IMR-90 (cell line): ENCODE measurements around the gene POM121. TPM values are rescaled to one million over a fixed set of nuclear protein-coding genes. Genes with fewer than 3 reads are reported as not detected.
"Not testable (repeated sequence)": the region's sequence is repeated elsewhere in the genome, so short reads cannot be mapped to it uniquely, and the experiment has no call there.

Experiments
- ATAC-seq: fragments of 200-7000 bp; cut with Tn5 transposase; 2 replicates; pipeline ENCODE4 v1.9.1; 2020; ENCODE audit warnings: low read depth, mild to moderate bottlenecking, moderate library complexity
- BruUV-seq: library from RNA; stranded (reverse); fragments of 400-500 nt; replicated peaks from 2 replicates; lab custom pipeline; 2021; lab: Mats Ljungman, UMichigan
- CTCF ChIA-PET: fragments of 300-600 bp; formaldehyde crosslinking; extraction: SDS; loops from one replicate; lab custom pipeline; 2021; ENCODE audit warnings: antibody characterized with exemption; lab: Yijun Ruan, JAX
- POLR2A ChIA-PET: fragments of 300-600 bp; sonication (Branson Sonifier 250); formaldehyde crosslinking; loops from one replicate; lab custom pipeline; 2022; ENCODE audit warnings: antibody characterized with exemption; ENCODE audit not compliant: unreplicated experiment; lab: Charles Lee
- DNase-seq: peaks from one replicate; pipeline ENCODE4 v3.0.0; 2013
- H2AFZ ChIP-seq: replicated peaks from 2 replicates; pipeline ENCODE3; 2013; ENCODE audit warnings: low read length, mild to moderate bottlenecking; ENCODE audit not compliant: poor library complexity
- H2AK5ac ChIP-seq: 2 replicates; pipeline ENCODE4 v1.6.1; 2013; ENCODE audit warnings: low read depth, low read length, inconsistent platforms
- H2AK9ac ChIP-seq: replicated peaks from 2 replicates; pipeline ENCODE3; 2013; ENCODE audit warnings: mild to moderate bottlenecking, low read depth, low read length, moderate library complexity; ENCODE audit not compliant: poor library complexity
- H2BK120ac ChIP-seq: 2 replicates; pipeline ENCODE4 v1.6.1; 2013; ENCODE audit warnings: low read depth, low read length, inconsistent platforms
- H2BK15ac ChIP-seq: 3 replicates; pipeline ENCODE4 v1.6.1; 2013; ENCODE audit warnings: low read depth, low read length, inconsistent platforms
- H2BK20ac ChIP-seq: 2 replicates; pipeline ENCODE4 v1.6.1; 2013; ENCODE audit warnings: low read depth, mild to moderate bottlenecking, inconsistent platforms, low read length, moderate library complexity
- H2BK5ac ChIP-seq: 2 replicates; pipeline ENCODE4 v1.6.1; 2013; ENCODE audit warnings: mild to moderate bottlenecking, low read depth, low read length, inconsistent platforms; ENCODE audit not compliant: poor library complexity, severe bottlenecking
- H3K14ac ChIP-seq: replicated peaks from 2 replicates; pipeline ENCODE4 v1.6.1; 2013; ENCODE audit warnings: low read depth, low read length, inconsistent platforms
- H3K18ac ChIP-seq: 2 replicates; pipeline ENCODE4 v1.6.1; 2013; ENCODE audit warnings: low read depth, low read length, control low read depth
- H3K23ac ChIP-seq: 2 replicates; pipeline ENCODE4 v1.6.1; 2013; ENCODE audit warnings: low read depth, low read length, inconsistent platforms
- H3K27ac ChIP-seq: 2 replicates; pipeline ENCODE4 v1.5.1; 2013; ENCODE audit warnings: mild to moderate bottlenecking, control low read depth, low read length; ENCODE audit not compliant: insufficient read depth
- H3K27me3 ChIP-seq: 2 replicates; pipeline ENCODE4 v1.6.1; 2013; ENCODE audit warnings: low read length; ENCODE audit not compliant: control insufficient read depth, insufficient read depth
- H3K36me3 ChIP-seq: 2 replicates; pipeline ENCODE4 v1.6.1; 2013; ENCODE audit warnings: low read length, mixed read lengths; ENCODE audit not compliant: control insufficient read depth, insufficient read depth
- H3K4ac ChIP-seq: 2 replicates; pipeline ENCODE4 v1.6.1; 2013; ENCODE audit warnings: low read depth, low read length, inconsistent platforms
- H3K4me1 ChIP-seq: 2 replicates; pipeline ENCODE4 v1.6.1; 2013; ENCODE audit warnings: low read length, mixed read lengths; ENCODE audit not compliant: control insufficient read depth, insufficient read depth
- H3K4me2 ChIP-seq: 2 replicates; pipeline ENCODE4 v1.6.1; 2013; ENCODE audit warnings: low read depth, mild to moderate bottlenecking, control low read depth, low read length, moderate library complexity
- H3K4me3 ChIP-seq: 2 replicates; pipeline ENCODE4 v1.5.1; 2013; ENCODE audit warnings: low read depth, mild to moderate bottlenecking, control low read depth, low read length, moderate library complexity; ENCODE audit not compliant: insufficient read depth
- H3K56ac ChIP-seq: 2 replicates; pipeline ENCODE4 v1.6.1; 2013; ENCODE audit warnings: low read length, inconsistent platforms; ENCODE audit not compliant: insufficient read depth; ENCODE audit errors: extremely low read depth
- H3K79me1 ChIP-seq, 2 experiments: 2 replicates each; pipeline ENCODE4 v1.6.1; 2013; ENCODE audit warnings: low read length in 2 of 2, inconsistent platforms in 1 of 2, low read depth in 1 of 2
- H3K9ac ChIP-seq: 2 replicates; pipeline ENCODE4 v1.6.1; 2013; ENCODE audit warnings: low read depth, low read length, control low read depth
- H3K9me1 ChIP-seq: 2 replicates; pipeline ENCODE4 v1.6.1; 2013; ENCODE audit warnings: low read length, inconsistent platforms; ENCODE audit not compliant: insufficient read depth
- H3K9me3 ChIP-seq: 2 replicates; pipeline ENCODE4 v1.6.1; 2013; ENCODE audit warnings: low read length; ENCODE audit not compliant: control insufficient read depth, insufficient read depth
- H4K20me1 ChIP-seq: 2 replicates; pipeline ENCODE4 v1.6.1; 2013; ENCODE audit warnings: low read length, inconsistent platforms; ENCODE audit not compliant: insufficient read depth
- H4K5ac ChIP-seq: 2 replicates; pipeline ENCODE4 v1.6.1; 2013; ENCODE audit warnings: mild to moderate bottlenecking, low read depth, low read length, control low read depth
- H4K8ac ChIP-seq, 2 experiments: 2 replicates each; pipeline ENCODE4 v1.6.1; 2013; ENCODE audit warnings: low read depth in 2 of 2, low read length in 2 of 2, control low read depth in 1 of 2, inconsistent platforms in 1 of 2
- H4K91ac ChIP-seq: 2 replicates; pipeline ENCODE4 v1.6.1; 2013; ENCODE audit warnings: low read depth, low read length, inconsistent platforms; ENCODE audit not compliant: insufficient read depth
- WGBS, 2 experiments: methylation state at CpG; one replicate each; pipeline versions ENCODE4 v1.1.5 to v1.1.7; 2013; ENCODE audit warnings: missing lambda C conversion rate in 2 of 2; ENCODE audit not compliant: insufficient read length in 1 of 2; ENCODE audit errors: extremely low coverage in 2 of 2; 5-methylcytosine and 5-hydroxymethylcytosine counted together
- dilution Hi-C: fragments of 300-500 bp; cut with HindIII; formaldehyde crosslinking; loops from one replicate; pipeline ENCODE4 v1.14.3; 2018; ENCODE audit warnings: low sequenced_read_pairs; ENCODE audit not compliant: unreplicated experiment
- in situ Hi-C: fragments of 300-500 bp; cut with MboI; formaldehyde crosslinking; loops from 3 replicates; pipeline ENCODE4 v1.14.3; 2019; ENCODE audit warnings: low sequenced_read_pairs, inconsistent platforms, mixed read lengths
- intact Hi-C: fragments of 100-400 bp; cut with micrococcal nuclease; formaldehyde crosslinking; loops from 2 replicates; pipeline ENCODE4 v1.10.0; 2022
- polyA plus RNA-seq, 3 experiments: library from polyadenylated mRNA; depleted of rRNA; stranded (reverse); fragments of >200 nt; gene quantifications; 2 replicates each; pipeline ENCODE4 v1.2.3, GENCODE V29; 2012; ENCODE audit warnings: low replicate concordance in 1 of 3
- total RNA-seq: library from RNA; depleted of rRNA; stranded (reverse); fragments of >200 nt; gene quantifications from 2 replicates; pipeline ENCODE4 v1.2.3, GENCODE V29; 2012

POM121 gene
- total and polyA plus RNA-seq, 2 of the 4 experiments (the other 2 are of a cell fraction), result 1.8 to 15.5 TPM

DNA sequence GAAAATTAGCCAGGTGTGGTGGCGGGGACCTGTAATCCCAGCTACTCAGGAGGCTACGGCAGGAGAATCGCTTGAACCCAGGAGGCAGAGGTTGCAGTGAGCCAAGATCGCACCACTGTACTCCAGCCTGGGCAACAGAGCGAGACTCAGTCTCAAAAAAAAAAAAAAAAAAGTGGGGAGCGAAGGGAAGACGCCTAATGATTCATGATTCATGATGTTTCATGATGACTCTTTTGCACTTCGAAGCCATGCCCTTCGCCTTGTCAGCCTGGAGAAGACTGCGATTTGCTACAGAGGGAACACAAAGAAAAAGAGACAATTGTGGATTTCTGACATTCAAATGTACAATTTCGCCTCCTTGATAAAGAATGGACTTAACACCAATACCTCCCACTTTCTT lies 57.2 kb downstream of the POM121 start:
- H3K18ac ChIP-seq, H2BK120ac ChIP-seq, H3K56ac ChIP-seq, H3K9ac ChIP-seq, H3K4me3 ChIP-seq, intact Hi-C loops, H3K14ac ChIP-seq, H2AK5ac ChIP-seq, H3K9me3 ChIP-seq, H3K4me2 ChIP-seq, H3K36me3 ChIP-seq, BruUV-seq, POLR2A ChIA-PET, H2AFZ ChIP-seq, H2AK9ac ChIP-seq, H2BK20ac ChIP-seq, dilution Hi-C loops, H3K27ac ChIP-seq, H3K9me1 ChIP-seq, ATAC-seq, H3K23ac ChIP-seq, H3K27me3 ChIP-seq, H4K20me1 ChIP-seq, H4K8ac ChIP-seq, H2BK15ac ChIP-seq, DNase-seq, H4K5ac ChIP-seq, H3K4me1 ChIP-seq, H4K91ac ChIP-seq, H2BK5ac ChIP-seq, H3K79me1 ChIP-seq, in situ Hi-C loops, H3K4ac ChIP-seq, CTCF ChIA-PET: not testable (repeated sequence)
- WGBS, 2 experiments, result no CpG with 5 or more reads among the region's 11 CpGs

DNA sequence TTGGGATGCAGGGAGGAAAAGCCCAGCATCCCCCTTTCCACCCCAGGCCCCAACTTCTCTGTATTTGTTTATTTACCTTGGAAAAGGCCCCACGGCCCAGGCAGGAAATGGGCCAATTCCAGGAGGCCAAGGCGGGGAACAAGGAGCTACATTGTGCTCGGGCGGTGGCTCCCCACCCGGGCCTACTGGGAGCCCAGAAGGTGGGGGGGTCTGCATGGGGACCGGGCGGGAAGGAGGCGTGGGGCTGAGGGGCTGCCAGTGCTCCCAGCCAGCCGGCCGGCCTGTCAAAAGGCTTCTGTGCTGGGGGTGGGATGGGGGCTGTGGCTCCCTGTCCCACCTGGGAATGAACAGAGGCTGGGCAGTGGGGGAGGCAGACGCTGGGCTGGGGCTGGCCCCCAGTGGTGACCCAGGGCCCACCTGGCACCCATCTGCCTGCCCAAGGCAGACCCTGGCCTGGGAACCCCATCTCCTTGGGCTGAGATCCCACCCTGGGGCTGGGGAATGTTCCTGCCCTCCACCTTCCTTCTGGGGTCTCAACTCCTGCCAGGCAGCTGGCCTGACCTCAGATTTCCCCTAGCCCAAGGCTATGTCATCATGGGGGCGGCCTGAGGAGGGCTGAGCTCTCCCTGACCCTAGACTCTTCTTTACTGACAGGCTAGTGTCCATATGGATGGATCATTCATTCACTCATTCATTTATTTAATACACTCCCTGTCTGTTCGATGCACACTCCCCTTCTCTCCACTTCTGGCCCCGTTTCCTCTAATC lies 65.4 kb downstream of the POM121 start:
- POLR2A ChIA-PET, H3K27me3 ChIP-seq, H4K20me1 ChIP-seq, intact Hi-C loops, H3K9me3 ChIP-seq, H2AK5ac ChIP-seq, H3K14ac ChIP-seq, H2BK120ac ChIP-seq, H3K4ac ChIP-seq, H3K23ac ChIP-seq, H3K18ac ChIP-seq, H4K91ac ChIP-seq, H2AK9ac ChIP-seq, H3K9ac ChIP-seq, H3K36me3 ChIP-seq, BruUV-seq, H3K4me3 ChIP-seq, H2AFZ ChIP-seq, H3K4me2 ChIP-seq, H3K56ac ChIP-seq, dilution Hi-C loops, H3K79me1 ChIP-seq, H3K9me1 ChIP-seq, H2BK5ac ChIP-seq, H4K8ac ChIP-seq, H3K4me1 ChIP-seq, CTCF ChIA-PET, H4K5ac ChIP-seq, H2BK20ac ChIP-seq, in situ Hi-C loops, DNase-seq, H2BK15ac ChIP-seq: not testable (repeated sequence)
- peak; percentile 91 for ATAC-seq
- H3K27ac ChIP-seq, result peak overlapping the region; percentile 29; the same call in 1 of the 2 replicates
- no CpG with 5 or more reads among the region's 14 CpGs for WGBS, 2 experiments
